HG03280 (cell line): ENCODE data around the gene KRTAP5-6.
"Not testable (repeated sequence)": the region's sequence is repeated elsewhere in the genome, so short reads cannot be mapped to it uniquely, and the experiment has no call there.

Experiments used
- ATAC-seq: cut with Tn5 transposase; IDR thresholded peaks from one replicate; pipeline ENCODE4 v1.9.1; 2021; ENCODE audit warnings: mild to moderate bottlenecking, moderate library complexity; ENCODE audit not compliant: unreplicated experiment

The KRTAP5-6 gene

DNA sequence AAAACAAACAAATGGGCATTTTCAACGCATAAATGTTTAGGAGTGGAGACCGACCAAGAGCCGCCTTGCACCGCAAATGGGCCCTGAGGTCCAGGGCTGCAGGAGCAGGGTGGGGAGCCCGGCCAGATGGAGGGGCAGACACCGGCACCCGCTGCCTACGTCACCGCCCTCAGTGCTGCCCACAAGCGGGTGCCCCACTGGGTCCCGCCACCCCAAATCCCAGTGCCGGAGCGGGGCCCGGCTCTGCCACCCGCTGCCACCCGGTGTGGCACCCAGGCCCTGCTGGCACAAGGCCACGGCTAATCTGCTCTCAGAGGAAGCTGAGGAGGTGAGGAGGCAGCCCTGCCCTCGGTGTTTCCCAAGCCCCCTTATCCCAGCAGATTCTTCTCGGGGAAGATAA is 13.8 kb upstream of the KRTAP5-6 start:
- not testable (repeated sequence) for ATAC-seq

DNA sequence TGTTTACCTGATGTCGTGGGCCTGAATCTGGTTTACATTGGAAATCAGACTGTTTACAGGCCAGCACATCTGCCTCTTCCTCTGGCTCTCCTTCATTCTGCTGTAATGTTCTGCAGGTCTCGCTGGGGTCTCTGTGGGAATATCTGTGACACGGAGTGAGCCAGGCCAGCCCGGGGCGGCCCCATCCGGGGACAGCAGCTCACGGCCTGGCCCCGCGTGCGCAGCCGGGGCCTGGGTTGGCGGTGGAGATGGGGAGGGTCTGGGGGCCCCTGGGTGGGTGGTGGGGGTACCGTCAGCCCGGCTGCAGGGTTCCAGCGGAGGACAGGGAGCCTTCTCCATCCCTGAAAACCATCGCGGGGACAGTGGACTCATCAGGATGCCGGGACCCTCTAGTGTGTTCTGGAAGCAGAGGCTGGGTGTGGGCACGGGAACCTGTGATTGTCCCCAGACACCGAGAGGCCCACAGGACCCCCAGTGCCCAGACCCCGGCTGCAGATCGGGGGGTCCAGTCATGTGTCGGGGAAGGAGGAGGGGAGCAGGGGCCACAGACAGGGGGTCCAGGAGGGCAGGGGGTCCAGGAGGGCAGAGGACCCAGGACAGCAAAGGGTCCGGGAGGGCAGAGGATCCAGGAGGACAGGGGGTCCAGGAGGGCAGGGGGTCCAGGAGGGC is 13.0 kb upstream of the KRTAP5-6 start:
- not testable (repeated sequence) for ATAC-seq

DNA sequence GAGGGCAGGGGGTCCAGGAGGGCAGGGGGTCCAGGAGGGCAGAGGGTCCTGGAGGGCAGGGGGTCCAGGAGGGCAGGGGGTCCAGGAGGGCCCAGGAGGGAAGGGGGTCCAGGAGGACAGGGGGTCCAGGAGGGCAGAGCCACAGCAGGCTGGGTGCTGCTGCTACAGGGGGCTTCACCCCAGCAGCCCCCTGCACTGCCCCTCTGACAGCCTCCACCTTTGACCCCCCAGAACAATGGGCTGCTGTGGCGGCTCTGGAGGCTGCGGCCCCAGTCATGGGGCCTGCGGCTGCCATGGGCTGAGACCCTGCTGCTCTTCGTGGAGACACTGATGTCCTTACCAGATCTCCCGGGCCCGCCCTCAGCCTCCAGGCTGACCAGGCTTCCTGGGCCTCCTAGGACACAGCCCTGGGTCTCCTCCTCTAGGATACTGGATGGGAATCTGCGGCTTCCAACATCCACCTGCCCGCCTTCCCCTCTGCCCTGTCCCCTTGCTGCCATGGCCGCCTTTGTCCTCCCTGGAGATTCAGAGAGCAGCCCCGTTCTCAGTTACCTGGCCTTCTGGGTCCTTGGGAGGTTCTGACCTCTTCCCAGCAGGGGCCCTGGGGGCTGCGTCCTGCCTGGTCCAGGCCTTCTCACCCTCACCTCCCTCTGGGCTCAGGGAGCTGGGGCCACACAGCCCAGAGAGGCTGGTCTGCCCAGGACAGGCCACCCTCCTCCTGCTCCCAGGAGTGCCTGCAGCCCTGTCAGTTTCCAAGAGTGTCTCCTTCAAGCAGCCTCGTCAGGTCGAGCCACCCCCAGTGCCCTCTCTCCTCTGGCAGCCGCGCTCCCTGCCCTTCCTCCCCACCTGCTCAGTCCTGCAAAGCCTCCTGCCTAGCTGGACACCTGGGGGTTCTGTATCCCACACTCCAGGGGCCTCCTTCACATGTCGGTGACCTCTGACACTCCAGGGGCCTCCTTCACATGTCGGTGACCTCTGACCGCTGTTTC is 11.8 kb upstream of the KRTAP5-6 start:
- ATAC-seq: not testable (repeated sequence)

DNA sequence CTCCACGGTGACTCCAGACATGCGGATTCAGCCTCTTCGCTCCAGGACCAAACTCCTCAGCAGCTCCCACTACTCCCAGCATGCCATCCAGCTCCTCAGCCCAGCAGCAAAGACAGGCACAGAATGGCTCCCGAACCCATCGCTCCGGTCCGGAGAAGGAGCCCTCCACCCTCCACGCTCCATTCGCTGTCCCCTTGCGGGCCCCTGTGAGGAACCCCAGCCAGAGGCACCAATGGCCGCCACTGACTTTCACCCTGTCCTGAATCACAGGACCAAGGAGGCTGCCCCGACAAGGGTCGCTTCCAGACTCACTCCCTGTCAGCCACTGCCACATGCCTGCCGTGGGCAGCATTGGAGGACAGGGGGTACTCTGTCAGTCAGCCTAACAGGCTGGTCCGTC is 10.8 kb upstream of the KRTAP5-6 start:
- ATAC-seq: not testable (repeated sequence)

DNA sequence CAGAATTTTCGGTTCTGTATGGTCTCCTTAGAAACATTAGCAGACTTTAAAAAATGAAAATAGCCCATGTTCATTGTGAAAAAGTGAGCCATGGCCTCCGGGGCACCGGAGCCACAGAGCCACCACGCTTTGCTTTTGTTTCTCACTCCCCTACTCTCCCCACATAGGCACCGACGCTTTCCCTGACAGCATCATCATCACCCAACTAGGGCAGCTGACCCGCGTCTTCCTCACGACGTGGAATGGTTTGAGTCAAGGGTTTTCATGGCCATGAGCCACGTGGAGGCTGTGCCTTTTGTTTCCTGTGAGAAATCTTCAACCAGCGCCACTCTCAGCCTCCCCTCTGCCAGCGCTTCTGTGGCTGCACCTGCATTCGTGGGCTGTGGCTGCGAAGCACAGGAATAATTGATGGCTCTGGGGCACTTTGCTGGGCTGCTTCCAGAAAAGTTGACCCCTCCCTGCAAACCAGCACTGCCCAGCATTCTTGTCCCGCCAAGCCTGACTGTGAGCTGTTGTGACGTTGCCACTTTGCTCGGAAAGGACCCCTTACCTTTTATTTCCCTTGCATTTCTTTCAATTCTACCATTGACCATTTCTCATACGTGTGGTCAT is 8.6 kb upstream of the KRTAP5-6 start:
- not testable (repeated sequence) for ATAC-seq

DNA sequence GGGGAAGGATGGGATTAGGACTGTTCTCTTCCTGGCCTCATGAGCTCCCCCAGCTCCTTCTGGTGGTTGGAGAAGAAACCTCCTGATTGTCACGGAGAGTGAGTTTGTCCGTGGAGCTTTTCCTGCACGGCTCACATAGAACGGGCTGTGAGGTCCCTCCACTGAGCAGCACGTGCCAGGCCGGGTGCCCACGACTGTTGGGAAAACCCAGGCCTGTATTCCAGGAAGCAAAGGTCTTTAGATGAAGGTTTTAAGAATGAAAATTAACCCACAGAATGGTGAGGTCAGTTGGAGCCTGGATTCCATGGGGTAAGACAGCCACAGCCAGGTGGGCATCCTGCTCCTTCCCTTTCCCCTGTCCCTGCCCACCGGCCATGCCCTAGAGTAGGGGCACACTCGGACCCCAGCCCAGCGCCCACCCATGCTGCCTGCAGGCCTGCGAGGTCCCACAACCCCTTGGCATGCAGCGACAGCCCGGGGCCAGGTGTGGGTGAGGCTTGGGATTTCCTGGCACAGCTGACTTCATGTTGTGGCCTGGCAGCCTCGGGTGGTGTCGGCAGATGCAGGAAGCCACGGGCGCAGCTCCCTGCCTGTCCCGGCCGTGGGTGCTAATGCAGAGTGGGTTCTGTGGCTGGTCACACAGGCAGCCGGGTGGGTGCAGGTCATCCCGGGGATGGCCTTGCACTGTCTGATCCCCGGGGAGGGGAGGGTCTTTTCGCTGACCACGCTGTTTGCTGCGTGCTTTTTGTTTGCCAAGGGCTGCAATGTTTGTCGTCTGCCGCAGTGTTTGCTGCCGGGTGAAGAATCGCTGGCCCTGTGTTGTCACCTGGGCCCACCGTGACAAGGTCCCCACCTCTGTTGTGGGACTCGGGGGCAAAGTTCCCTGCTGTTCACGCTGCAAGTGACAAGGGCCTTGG is 7.5 kb upstream of the KRTAP5-6 start:
- not testable (repeated sequence) for ATAC-seq

DNA sequence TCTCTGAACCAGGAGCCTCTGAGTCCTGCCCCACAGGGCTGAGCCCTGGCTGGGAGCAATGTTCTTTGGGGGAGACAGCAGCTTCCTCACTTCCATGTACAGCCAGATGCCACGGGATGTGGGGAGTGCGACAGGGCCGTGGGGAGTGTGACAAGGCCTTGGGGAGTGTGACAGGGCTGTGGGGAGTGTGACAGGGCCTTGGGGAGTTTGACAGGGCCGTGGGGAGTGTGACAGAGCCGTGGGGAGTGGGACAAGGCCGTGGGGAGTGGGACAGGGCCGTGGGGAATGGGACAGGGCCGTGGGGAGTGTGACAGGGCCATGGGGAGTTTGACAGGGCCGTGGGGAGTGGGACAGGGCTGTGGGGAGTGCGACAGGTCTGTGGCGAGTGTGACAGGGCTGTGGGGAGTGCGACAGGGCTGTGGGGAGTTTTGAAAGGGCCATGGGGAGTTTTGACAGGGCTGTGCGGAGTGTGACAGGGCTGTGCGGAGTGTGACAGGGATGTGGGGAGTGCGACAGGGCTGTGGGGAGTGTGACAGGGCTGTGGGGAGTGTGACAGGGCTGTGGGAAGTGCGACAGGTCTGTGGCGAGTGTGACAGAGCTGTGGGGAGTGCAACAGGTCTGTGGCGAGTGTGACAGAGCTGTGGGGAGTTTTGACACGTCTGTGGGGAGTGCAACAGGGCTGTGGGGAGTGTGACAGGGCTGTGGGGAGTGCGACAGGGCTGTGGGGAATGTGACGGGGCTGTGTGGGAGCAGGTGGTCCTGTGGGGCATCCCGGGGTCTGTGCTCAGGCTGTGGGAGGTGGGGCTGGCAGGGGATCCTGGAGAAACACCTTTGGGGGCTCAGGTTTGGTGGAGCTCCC is 6.6 kb upstream of the KRTAP5-6 start:
- no peak for ATAC-seq

DNA sequence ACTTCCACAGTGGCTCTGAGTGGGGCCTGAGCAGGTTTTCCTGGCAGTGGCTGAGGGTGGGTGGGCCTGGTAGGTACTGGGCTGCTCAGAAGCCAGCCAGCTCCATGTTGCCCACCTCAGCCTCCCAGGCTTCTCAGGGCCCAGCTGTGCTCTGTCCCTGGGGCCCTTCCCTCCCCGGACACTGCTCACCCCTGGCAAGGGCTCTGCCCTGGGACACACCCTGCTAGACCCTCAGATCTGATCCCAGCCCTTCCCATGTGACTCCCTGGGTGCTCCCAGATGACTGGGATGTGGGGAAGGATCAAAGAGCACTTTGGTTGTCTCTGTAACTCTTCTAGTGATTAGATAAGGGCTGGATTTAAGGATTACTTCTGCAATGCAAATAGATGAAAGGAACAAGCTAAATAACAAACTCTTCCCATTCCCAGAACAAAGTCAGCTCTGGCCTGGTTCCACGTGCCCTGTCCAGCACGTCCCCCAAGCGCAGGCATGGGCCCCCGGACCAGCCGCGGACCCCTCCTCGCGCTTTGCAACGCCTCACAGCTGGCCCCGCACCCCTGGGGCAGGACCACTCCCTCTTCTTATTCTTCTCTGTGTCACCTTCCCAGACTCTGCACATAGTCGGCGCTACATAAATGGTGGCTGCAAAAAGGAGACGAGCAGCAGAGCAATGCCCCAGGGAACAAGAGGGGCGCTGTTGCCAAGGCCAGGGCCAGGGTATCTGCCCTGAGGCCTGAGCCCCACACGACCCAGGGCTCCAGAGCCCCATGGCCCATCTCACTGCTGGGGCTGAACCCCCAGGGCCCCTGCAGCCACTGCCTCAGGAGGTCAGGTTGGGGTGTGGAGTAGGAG is 5.7 kb upstream of the KRTAP5-6 start:
- ATAC-seq: no peak

DNA sequence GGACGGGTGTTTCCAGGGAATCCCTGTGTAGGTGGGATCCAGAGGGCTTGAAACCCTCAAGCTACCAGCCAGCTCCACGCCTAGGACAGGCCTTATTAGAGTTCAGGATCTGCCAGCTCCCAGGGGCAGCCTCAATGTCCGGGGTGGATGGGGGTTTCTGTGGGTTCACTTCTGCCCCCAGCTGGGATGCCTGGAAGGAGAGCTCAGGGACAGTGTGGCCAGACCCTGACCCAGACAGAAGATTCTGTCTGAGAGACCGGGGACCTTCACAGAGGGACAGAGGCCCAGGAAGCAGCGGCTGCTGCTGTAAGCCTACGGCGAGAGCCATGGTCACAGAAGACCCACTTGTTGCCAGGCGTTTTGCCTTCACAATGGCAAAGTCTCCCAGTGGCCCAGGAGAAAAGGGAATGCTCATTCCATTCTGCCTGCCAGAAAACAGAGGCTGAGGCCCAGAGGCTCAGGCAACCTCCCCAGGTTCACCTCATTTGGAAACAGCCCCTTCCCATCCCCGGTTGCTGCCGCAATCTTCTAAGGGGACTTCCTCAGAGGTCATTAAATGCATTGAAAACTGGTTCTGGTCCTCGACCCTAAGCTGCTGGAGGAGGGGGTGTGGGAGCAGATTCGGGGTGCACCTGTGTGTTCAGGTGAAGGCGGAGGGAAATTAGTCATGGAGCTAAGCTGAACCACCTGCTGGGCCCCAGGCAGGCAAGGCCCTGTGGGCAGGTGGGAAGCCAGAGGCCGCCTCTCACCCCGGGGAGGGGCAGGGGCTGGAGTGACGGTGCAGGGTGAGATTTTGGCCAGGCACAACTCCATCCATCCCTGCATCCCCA is 4.9 kb upstream of the KRTAP5-6 start:
- no peak for ATAC-seq

DNA sequence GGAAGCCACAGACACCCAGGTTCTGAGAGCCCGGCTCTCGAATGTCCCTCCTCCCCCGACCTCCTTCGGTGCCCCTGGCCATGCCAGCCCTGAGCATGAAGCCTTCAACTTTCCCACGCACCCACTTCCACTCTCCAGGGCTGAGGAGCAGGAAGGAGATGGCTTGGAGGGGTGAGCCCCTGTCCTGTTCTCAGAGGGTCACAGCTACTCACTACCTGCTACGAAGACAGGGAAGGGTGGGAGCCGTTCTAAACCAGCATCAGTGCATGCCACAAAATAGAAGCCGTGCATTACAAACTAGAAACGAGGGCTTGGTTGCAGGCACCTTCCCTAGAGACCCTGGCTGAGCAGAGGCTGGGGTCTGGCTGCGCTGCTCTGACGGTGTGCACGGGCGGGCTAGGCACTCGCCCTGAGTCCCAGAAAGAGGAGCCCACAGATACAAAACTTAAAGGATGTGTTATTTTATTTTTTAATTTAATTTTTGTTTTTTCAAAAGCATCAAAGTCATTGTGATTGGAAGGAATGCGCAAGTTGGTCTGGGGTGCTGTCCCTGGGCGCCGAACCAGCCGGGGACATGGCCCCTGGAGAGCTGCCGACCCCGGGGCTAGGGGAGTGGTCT is 4.2 kb upstream of the KRTAP5-6 start:
- no peak for ATAC-seq

DNA sequence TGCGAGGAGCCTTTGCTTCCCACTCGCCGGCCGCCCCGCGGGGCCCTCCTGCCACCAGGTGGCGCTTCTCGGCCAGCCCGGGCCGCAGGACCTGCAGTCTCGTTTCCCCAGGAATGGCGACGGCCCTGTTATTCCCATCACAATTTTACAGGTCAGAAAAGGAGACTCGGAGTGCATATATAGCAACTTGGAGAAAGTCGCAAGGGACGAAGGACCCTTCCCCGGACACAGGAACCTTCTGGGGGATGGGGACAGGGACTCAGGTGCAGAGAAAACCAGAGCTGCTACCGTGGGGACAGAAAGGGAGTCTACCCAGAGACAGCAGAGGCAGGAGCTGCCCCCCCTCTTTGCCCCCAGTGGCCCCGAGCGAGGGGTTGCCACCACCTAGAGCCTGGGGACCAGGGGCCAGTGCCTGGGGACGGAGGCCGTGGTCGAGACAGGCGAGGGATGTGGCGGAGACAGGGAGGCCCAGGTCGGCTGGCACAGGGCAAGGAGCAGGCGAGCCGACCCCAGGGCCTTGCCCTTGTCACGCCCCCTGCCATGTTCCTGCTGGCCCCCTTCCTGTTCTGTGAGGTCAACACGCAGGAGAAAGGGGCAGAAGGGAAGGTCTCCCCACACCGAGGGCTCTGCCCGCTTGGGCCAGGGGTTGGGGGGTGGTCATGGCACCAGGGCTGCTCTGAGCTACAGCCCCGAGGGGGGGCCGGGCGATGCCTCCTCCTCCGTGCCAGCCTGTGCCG is 3.5 kb upstream of the KRTAP5-6 start:
- no peak for ATAC-seq

DNA sequence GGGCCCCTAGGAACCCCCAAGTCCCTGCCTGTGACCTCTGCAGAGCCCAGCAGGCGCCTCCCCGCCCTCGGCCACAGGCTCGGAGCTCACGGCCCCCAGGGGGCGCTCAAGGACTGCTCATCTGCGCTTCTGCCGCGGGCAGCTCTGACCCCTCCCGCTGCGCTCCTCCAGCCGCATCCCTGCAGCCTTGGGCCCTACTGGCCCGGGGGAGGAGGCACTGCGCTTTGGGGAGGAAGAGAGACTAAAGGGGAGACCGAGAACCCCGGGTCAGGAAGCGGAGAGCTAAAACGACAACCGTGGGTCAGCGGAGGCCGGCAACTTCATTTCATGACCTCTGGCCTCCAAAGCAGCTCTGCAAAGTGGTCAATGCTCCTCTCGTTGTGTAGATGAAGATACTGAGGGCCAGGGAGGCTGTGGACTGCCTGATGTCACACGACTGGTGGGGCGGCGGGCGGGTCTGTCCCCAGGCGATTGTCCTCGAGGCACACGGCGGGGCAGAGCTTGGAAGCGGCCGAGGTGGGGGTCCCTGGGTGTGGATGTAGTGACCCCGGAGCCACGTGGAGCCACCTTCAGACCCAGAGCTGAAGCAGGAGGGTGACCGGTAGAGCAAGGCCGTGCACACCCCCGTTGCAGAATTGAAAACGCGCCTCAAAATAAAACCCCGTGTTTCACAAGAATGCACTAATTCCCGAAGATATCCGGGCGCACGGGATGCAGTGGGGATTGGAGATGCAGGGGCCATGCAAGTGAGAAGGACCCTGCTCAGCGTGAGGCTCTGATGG is 2.7 kb upstream of the KRTAP5-6 start:
- no peak for ATAC-seq

DNA sequence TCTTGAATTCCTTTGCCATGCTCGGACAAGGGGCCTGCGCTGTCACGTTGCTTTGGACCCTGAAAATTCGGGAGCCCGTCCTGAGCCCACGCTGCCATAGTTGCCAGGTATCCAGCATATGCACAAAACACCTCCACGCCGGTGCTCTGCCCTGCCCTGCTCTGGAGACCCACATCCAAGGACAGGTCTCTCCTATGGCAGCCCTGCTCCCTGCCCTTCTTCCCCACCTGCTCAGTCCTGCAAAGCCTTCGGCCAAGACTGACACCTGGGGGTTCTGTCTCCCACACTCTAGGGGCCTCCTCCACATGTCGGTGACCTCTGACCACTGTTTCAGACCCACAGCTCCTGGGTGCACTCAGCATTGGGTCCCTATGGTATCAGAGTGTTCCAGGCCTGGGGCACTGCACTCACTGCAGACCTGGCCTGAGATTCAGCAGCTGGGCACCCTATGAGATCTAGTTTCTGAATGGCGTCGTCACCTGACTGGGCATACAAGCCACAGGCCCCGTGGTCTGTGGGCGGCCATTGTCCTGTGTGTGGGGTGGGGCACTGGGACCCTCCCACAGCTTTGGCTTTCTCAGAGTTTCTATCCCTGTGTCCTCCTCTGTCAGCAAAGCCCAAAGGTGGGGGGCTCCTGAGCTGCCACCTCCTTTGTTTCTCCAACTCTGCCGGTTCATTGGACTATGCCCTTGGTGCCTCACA is 2.0 kb upstream of the KRTAP5-6 start:
- no peak for ATAC-seq

DNA sequence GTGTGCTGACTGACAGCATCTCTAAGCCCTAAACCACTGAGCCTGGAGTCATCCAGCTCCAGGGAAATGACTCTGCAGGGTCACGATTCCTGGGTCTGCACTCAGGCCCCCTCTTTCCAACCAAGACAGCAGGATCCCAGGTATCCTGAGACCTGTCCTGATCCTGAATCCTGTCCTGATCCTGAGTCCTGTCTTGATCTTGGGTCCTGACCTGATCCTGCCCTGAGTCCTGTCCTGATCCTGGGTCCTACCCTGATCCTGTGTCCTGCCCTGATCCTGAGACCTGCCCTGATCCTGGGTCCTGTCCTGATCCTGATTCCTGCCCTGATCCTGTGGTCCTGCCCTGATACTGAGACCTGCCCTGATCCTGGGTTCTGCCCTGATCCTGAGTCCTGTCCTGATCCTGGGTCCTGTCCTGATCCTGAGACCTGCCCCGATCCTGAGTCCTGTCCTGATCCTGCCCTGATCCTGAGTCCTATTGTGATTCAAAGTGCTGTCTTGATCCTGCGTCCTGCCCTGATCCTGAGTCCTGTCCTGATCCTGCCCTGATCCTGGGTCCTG is 1.4 kb upstream of the KRTAP5-6 start:
- ATAC-seq: no peak

DNA sequence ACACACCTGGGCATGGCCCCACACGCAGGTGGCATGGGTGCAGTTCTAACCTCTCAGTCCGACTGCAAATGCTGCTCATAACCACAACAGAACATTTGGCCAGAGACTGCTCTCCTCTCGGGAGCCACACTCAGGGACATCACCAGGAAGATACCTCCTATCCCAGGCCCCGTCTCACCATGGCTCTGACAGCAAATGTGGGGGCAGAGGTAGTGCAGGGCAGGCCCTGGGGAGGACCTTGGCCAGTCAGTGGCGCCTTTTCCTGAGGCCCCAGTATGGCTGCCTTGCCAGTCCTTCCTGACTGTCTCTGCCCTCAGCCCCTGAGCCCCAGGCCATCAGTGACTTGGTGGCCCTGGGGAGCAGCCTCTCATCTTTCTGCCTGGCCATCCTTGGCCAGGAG is 2.8 kb downstream of the KRTAP5-6 start:
- ATAC-seq: no peak
